ENCODE data around the gene MEGF9. TPM values are rescaled to one million over a fixed set of nuclear protein-coding genes. Genes with fewer than 3 reads are reported as not detected.

The MEGF9 gene
- total RNA-seq, 2 experiments from 2014 or later, result 10.6 TPM

- POLR2A ChIA-PET, result no interaction called here
- Mint-ChIP-seq H3K9me3 (no peaks in the 10 kb centered on the region), H3K4me3 (no peak overlapping the region), H3K27me3 (peaks cover 2% of the 10 kb centered on the region), H3K4me1 (peaks cover 5% of the 10 kb centered on the region), H3K36me3 (ENCODE audit: low read depth) (no peaks in the 10 kb centered on the region), H3K27ac (no peak overlapping the region)
- no peak for DNase-seq
- CTCF ChIA-PET, result interaction anchor here (1.3 to 3.5 kb wide), 3 partner anchors 25 to 317 kb away, joined by 3 to 13 read pairs (median 4); no protein-coding TSS in a partner anchor
These were observed 28.7 kb upstream of the MEGF9 start for GRCh38 chr9:120742951-120743416.

DNA sequence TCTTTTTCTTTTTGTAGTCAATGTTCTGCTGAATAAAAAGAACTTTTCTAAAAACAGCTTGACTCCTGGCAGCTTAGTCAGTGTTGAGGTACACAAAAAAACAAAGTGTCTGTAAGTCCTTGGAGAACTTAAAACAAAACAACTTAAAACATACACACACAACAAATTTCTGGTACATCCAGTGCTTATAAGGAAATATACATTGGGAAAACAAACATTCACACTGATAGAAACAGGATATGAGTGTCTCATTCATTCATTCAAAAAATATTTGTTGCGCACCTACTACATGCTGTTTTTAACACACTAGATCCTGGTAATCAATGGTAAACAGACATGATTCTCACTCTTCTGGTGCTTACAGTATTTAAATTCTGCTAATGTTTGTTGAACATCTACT is 27.4 kb upstream of the MEGF9 start:
- H3K27me3 Mint-ChIP-seq, result peaks cover 2% of the 10 kb centered on the region

GRCh38 chr9:120741191-120741590 is 26.9 kb upstream of the MEGF9 start:
- Mint-ChIP-seq H3K27ac (no peak overlapping the region), H3K36me3 (ENCODE audit: low read depth) (no peaks in the 10 kb centered on the region), H3K4me3 (no peak overlapping the region), H3K4me1 (no peaks in the 10 kb centered on the region), H3K27me3 (peaks cover 2% of the 10 kb centered on the region), H3K9me3 (no peaks in the 10 kb centered on the region)
- POLR2A ChIA-PET, result no interaction called here
- CTCF ChIA-PET, result interaction anchor here (2.2 kb wide), 1 partner anchor 15 kb away, joined by 6 read pairs; no protein-coding TSS in a partner anchor
- DNase-seq, result no peak

More for the DNA sequence above, 27.4 kb upstream of the MEGF9 start:
- CTCF ChIA-PET, result interaction anchor here (1.4 to 2.2 kb wide), 2 partner anchors 14 to 24 kb away, joined by 4 to 6 read pairs; no protein-coding TSS in a partner anchor
- no peak for DNase-seq
- POLR2A ChIA-PET, result interaction anchor here (0.6 kb wide), 1 partner anchor 126 kb away, joined by 3 read pairs; no protein-coding TSS in a partner anchor
- no peak overlapping the region for H3K27ac Mint-ChIP-seq
- no peaks in the 10 kb centered on the region for H3K9me3 Mint-ChIP-seq
- no peaks in the 10 kb centered on the region for H3K4me1 Mint-ChIP-seq
- no peaks in the 10 kb centered on the region for H3K36me3 Mint-ChIP-seq (ENCODE audit: low read depth)
- H3K4me3 Mint-ChIP-seq, result no peak overlapping the region

DNA sequence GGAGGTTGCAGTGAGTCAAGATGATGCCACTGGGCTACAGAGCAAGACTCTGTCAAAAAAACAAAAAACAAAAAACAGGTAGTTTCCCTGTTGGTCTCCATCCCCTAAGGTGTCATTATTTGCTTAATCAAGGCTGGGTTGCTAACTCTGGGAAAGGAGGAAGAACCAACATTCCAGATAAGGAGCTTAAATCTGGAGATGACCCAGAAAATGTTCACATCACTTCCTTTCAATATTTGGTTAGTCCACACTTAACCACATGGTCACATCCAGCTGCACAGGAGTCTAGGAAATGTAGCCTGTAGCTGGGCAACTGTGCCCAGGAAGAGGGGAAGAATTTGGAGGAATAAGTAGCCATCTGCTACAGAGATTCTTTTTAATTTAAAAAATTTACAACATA is 25.9 kb upstream of the MEGF9 start:
- H3K36me3 Mint-ChIP-seq (ENCODE audit: low read depth), result no peaks in the 10 kb centered on the region
- H3K27me3 Mint-ChIP-seq, result peaks cover 2% of the 10 kb centered on the region
- DNase-seq, result no peak
- H3K9me3 Mint-ChIP-seq, result no peaks in the 10 kb centered on the region
- CTCF ChIA-PET, result interaction anchor here (0.9 to 2.2 kb wide), 2 partner anchors 16 to 320 kb away, joined by 3 to 6 read pairs; no protein-coding TSS in a partner anchor
- no peak overlapping the region for H3K27ac Mint-ChIP-seq
- no peaks in the 10 kb centered on the region for H3K4me1 Mint-ChIP-seq
- H3K4me3 Mint-ChIP-seq, result no peak overlapping the region
- POLR2A ChIA-PET, result no interaction called here

DNA sequence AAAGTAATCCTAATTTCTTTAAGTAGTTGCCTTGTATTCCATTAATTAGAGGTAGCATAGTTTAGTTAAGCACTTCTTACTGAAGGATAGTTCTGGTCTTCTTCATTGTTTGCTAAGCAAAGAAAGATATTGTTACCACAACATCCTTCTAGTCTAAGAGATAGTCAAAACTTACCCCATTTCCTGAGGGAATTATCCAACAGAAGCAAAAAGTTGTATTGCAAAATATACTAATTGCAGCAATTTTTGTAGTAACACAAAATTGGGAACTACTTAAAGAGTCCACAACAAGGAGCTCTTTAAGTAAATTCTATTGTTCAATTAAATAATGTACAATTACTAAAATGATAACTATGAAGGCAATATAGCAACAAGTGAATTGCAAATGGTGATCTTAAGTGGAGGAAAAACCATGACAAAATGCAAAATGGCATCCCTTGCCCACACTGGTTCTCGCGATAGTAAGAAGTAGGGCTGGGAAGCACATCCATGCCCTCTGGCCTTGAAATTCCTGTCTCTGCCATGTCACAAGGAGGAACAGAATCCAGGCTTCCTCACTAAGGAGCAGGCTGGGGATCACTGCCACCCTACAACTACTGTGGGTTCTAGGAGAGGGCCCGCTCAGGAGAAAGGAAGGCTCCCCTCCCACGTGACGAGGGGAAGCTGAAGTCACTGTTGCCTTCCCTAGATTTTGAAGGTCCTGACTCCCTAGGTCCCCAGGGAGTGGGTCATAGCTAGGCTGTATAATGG is 23.3 kb upstream of the MEGF9 start:
- no peak for DNase-seq
- peaks cover 2% of the 10 kb centered on the region for H3K27me3 Mint-ChIP-seq
- ChIA-PET POLR2A (no interaction called here), CTCF (interaction anchor here (1.8 kb wide), 1 partner anchor 8 kb away, joined by 5 read pairs; no protein-coding TSS in a partner anchor)
- H3K36me3 Mint-ChIP-seq (ENCODE audit: low read depth), result no peaks in the 10 kb centered on the region
- H3K27ac Mint-ChIP-seq, result no peak overlapping the region
- no peak overlapping the region for H3K4me3 Mint-ChIP-seq
- no peaks in the 10 kb centered on the region for H3K9me3 Mint-ChIP-seq
- peaks cover 2% of the 10 kb centered on the region for H3K4me1 Mint-ChIP-seq

GRCh38 chr9:120736881-120737280 is 22.6 kb upstream of the MEGF9 start:
- Mint-ChIP-seq H3K4me3 (no peak overlapping the region), H3K36me3 (ENCODE audit: low read depth) (no peaks in the 10 kb centered on the region), H3K9me3 (no peaks in the 10 kb centered on the region), H3K27me3 (peaks cover 2% of the 10 kb centered on the region), H3K27ac (no peak overlapping the region), H3K4me1 (peaks cover 2% of the 10 kb centered on the region)
- POLR2A ChIA-PET, result no interaction called here
- CTCF ChIA-PET, result interaction anchor here (1.1 to 1.8 kb wide), 2 partner anchors 9 to 117 kb away, joined by 3 to 5 read pairs; no protein-coding TSS in a partner anchor
- DNase-seq, result no peak

DNA sequence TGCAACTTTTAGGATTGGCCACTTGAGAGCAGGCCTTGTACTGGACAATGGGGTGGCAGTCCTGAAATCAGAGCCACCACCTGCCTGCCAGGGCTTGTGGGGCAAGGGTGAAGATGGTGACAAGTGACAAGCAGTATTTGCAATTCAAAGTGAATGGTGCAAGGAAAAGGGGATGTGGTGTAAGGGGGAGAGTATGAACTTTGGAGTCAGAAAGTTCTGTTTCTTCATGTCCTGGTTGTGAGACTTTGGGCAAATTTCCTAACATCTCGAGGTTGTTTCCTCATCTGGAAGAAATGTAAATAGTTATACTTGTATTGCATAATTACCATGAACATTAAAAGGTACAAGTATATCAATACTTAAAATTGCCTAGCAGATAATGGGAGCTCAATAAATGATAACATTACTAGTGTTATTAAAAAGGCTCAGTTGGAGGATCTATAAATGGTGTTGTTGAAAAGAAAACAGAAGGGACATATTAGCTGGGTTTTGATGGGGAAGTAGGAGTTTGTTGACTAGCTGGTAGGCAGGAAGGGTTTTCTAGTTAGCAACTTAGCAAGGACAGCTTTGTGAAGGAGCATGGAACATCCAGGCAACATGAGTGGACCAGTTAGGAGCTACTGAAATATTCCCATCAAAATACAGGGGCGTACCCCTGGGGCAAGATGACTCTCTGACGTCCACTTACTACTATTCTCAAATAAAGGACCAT is 21.3 kb upstream of the MEGF9 start:
- no peaks in the 10 kb centered on the region for H3K9me3 Mint-ChIP-seq
- ChIA-PET POLR2A (no interaction called here), CTCF (interaction anchor here (0.9 to 1.8 kb wide), 5 partner anchors 10 to 336 kb away, joined by 3 to 5 read pairs (median 3); no protein-coding TSS in a partner anchor)
- H3K27me3 Mint-ChIP-seq, result no peaks in the 10 kb centered on the region
- H3K27ac Mint-ChIP-seq, result no peak overlapping the region
- no peaks in the 10 kb centered on the region for H3K36me3 Mint-ChIP-seq (ENCODE audit: low read depth)
- H3K4me1 Mint-ChIP-seq, result peaks cover 2% of the 10 kb centered on the region
- DNase-seq, result no peak
- H3K4me3 Mint-ChIP-seq, result no peak overlapping the region

DNA sequence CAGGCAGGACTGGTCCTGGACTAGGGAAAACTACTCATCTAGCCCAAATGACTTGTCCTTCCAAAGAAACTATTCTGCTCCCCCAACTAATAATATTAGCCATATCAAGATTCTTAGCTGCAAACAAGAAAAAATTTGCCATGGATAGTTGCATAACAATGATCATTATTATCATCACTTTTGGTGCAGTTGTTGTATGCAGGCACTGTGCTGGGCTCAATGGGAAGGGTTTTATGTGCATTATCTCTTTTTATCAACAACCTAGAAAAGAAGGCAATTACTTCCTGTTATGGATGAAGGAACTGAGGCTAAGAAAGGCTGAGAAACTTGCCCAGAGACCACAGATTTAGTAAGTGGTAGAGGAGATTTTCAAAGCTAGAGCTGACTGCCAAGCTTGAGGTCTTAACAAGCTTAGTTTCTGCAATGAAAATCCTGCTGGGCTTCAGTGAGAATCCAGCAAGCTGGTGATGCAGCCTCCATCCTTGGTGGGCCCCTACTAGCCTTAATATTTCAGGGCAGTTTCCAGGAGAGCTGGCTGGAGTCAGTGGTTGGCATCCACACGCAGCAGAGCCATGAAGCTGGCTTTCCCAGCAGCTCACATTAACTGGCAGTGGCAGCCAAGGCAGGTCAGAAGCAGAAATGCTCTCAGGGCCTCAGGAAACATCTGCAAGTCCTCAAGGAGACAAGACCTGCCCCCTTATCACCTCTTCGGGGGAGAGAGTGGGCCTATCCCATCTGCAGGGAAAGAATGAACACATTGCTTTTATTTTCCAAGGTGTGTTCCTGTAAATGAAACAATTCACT is 20.5 kb upstream of the MEGF9 start:
- ChIA-PET CTCF (interaction anchor here (1.4 to 1.8 kb wide), 2 partner anchors 16 to 336 kb away, joined by 3 to 4 read pairs; no protein-coding TSS in a partner anchor), POLR2A (no interaction called here)
- Mint-ChIP-seq H3K4me3 (no peak overlapping the region), H3K27ac (no peak overlapping the region), H3K27me3 (no peaks in the 10 kb centered on the region), H3K36me3 (ENCODE audit: low read depth) (no peaks in the 10 kb centered on the region), H3K9me3 (no peaks in the 10 kb centered on the region), H3K4me1 (peaks cover 2% of the 10 kb centered on the region)
- DNase-seq, result no peak

- POLR2A ChIA-PET, result no interaction called here
- no peak overlapping the region for H3K27ac Mint-ChIP-seq
- H3K4me1 Mint-ChIP-seq, result peaks cover 7% of the 10 kb centered on the region
- H3K4me3 Mint-ChIP-seq, result no peak overlapping the region
- CTCF ChIA-PET, result no interaction called here
- H3K36me3 Mint-ChIP-seq (ENCODE audit: low read depth), result no peaks in the 10 kb centered on the region
- no peaks in the 10 kb centered on the region for H3K27me3 Mint-ChIP-seq
- no peaks in the 10 kb centered on the region for H3K9me3 Mint-ChIP-seq
- DNase-seq, result no peak
These were observed 18.9 kb upstream of the MEGF9 start for GRCh38 chr9:120733190-120733589.

DNA sequence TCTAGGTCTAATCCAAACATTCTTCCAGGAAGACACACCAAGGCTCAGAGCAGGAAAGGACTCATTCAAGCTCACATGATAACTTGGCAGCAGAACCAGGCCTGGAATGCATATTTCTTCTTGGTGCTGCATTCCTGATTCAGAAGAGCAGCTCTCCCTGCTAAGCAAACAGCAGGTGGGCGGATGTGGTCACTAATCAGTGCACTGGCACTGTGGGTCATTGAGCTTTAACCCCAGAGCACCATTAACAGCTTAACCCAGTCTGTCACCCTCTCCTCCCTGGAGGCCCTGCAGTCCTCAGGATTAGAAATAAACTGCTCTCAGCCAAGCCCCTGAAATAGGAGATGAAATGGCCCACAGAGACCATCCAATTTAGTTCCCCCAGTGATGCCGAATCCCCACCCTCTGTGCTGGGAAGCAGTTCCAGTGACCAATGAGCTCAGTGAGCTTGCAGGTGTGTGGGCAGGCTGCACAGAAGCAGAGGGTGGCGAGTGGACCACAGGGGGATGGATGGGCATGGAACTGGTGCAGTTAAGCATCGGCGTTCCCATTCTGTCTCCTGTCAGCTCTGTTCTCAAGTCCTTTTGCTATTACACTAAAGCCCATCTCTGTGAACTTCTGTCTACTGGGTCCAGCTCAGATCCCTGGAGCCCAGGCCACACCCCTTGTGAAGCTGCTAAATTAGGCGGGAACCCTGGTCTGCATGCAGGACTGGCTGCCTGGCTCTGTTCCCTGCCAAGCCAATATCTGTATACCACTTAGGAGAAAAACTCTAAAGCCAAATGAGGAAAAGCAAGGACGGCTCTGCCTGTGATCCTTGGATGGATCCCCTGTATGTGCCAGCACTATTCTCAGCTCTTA is 16.6 kb upstream of the MEGF9 start:
- Mint-ChIP-seq H3K4me1 (peaks cover 19% of the 10 kb centered on the region), H3K27me3 (no peaks in the 10 kb centered on the region), H3K27ac (no peak overlapping the region), H3K36me3 (ENCODE audit: low read depth) (no peaks in the 10 kb centered on the region), H3K9me3 (no peaks in the 10 kb centered on the region), H3K4me3 (no peak overlapping the region)
- no peak for DNase-seq
- POLR2A ChIA-PET, result interaction anchor here (1.1 kb wide), 1 partner anchor 16 kb away, joined by 3 read pairs; the partner anchor contains the start of gene MEGF9
- CTCF ChIA-PET, result interaction anchor here (0.6 to 1.4 kb wide), 4 partner anchors 8 to 335 kb away, joined by 3 to 7 read pairs (median 4); no protein-coding TSS in a partner anchor

- Mint-ChIP-seq H3K9me3 (no peaks in the 10 kb centered on the region), H3K27ac (no peak overlapping the region), H3K4me3 (no peak overlapping the region), H3K36me3 (ENCODE audit: low read depth) (no peaks in the 10 kb centered on the region), H3K27me3 (no peaks in the 10 kb centered on the region), H3K4me1 (peaks cover 21% of the 10 kb centered on the region)
- POLR2A ChIA-PET, result interaction anchor here (0.6 kb wide), 1 partner anchor 14 kb away, joined by 4 read pairs; no protein-coding TSS in a partner anchor
- CTCF ChIA-PET, result interaction anchor here (0.7 to 1.4 kb wide), 4 partner anchors 10 to 55 kb away, joined by 3 to 4 read pairs (median 4); partner anchors contain the start of gene MEGF9
- no peak for DNase-seq
These were observed 15.5 kb upstream of the MEGF9 start for GRCh38 chr9:120729791-120730241.
